SH-SY5Y (cell line): ENCODE data around the gene LTB4R.

Experiments
- GATA2 ChIP-seq: IDR thresholded peaks from 2 replicates; pipeline ENCODE4 v1.6.1; 2011; ENCODE audit warnings: mild to moderate bottlenecking, low read depth, low read length
- GATA3 ChIP-seq: IDR thresholded peaks from 2 replicates; pipeline ENCODE4 v1.6.1; 2011; ENCODE audit warnings: low read depth, mild to moderate bottlenecking, low read length, moderate library complexity

LTB4R gene

GRCh38 chr14:24286996-24287395 lies 24.3 kb upstream of the LTB4R start:
- TF ChIP-seq GATA2 (no peak), GATA3 (no peak)

- TF ChIP-seq GATA2, result no peak
- TF ChIP-seq GATA3, result no peak
Measured at GRCh38 chr14:24289649-24290280, 21.5 kb upstream of the LTB4R start.

GRCh38 chr14:24290746-24291145 lies 20.6 kb upstream of the LTB4R start:
- TF ChIP-seq GATA2 (no peak), GATA3 (no peak)

- TF ChIP-seq GATA3, result no peak
- no peak for TF ChIP-seq GATA2
Measured at GRCh38 chr14:24291446-24292117, 19.7 kb upstream of the LTB4R start.

GRCh38 chr14:24292118-24292807 lies 19.0 kb upstream of the LTB4R start:
- no peak for TF ChIP-seq GATA2
- no peak for TF ChIP-seq GATA3

- TF ChIP-seq GATA2 (no peak), GATA3 (no peak)
Measured at GRCh38 chr14:24293525-24293924, 17.8 kb upstream of the LTB4R start.

- TF ChIP-seq GATA3, result no peak
- no peak for TF ChIP-seq GATA2
Measured at GRCh38 chr14:24296341-24297157, 14.8 kb upstream of the LTB4R start.

- TF ChIP-seq GATA2 (peak; percentile 67; the same call in 1 of the 2 replicates), GATA3 (no peak; the same call in 1 of the 2 replicates)
Measured at GRCh38 chr14:24297190-24297964, 13.9 kb upstream of the LTB4R start.

- no peak for TF ChIP-seq GATA2
- no peak for TF ChIP-seq GATA3
Measured at GRCh38 chr14:24298892-24299254, 12.4 kb upstream of the LTB4R start.

GRCh38 chr14:24299255-24300191 lies 11.8 kb upstream of the LTB4R start, which contains the start of the genes DHRS1 and NOP9:
Gene DHRS1 (minus strand): TSS chr14:24299780. CDS start chr14:24299106, 674 bp downstream.
Gene NOP9 (plus strand): TSS chr14:24299850. CDS start chr14:24299955, 105 bp downstream.
- no peak for TF ChIP-seq GATA2
- no peak for TF ChIP-seq GATA3

GRCh38 chr14:24300326-24300980 lies 10.8 kb upstream of the LTB4R start:
- TF ChIP-seq GATA3 (no peak), GATA2 (no peak)

GRCh38 chr14:24304019-24304387 lies 7.3 kb upstream of the LTB4R start:
- no peak for TF ChIP-seq GATA2
- no peak for TF ChIP-seq GATA3

- TF ChIP-seq GATA3, result no peak
- TF ChIP-seq GATA2, result no peak
Measured at GRCh38 chr14:24307156-24307574, 4.1 kb upstream of the LTB4R start.
